ENCODE results near the gene MPZL3. TPM values are rescaled to one million over a fixed set of nuclear protein-coding genes. Genes with fewer than 3 reads are reported as not detected.

Gene MPZL3
- total and polyA plus RNA-seq, 12 donors = 1.7 to 4.2 (median 2.4) TPM

DNA sequence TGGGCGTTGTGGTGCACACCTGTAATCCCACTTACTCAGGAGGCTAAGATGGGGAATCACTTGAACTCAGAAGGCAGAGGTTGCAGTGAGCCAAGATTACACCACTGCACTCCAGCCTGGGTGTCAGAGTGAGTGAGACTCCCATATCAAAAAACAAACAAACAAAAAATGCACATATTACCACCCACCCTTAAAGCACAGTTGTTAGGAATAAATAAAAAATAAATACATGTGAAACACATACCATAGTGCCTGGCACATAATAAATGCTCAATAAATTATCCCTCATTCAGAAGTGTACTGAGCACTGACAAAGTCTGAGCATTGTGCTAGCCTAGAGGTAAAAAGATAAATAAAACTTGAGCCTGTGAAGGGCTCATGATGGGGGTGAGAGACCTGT lies 18.3 kb downstream of the MPZL3 start:
- ATAC-seq (no peak), DNase-seq (no peak)
- Histone ChIP-seq H3K27me3 (no peaks in the 10 kb centered on the region), H3K36me3 (peaks cover 0 to 26% (median 0%) of the 10 kb centered on the region in 9 donors), H3K4me1 (peaks cover 0 to 49% (median 2%) of the 10 kb centered on the region in 9 donors), H3K9me3 (no peaks in the 10 kb centered on the region), H3K4me3 (no peak overlapping the region), H3K27ac (no peak overlapping the region)
- 87 to 96% methylated on average over 1 of the region's 1 CpG for WGBS, 2 donors
- intact Hi-C loops (cut with DNase I) = no loop called here
- TF ChIP-seq, protein P1, sequence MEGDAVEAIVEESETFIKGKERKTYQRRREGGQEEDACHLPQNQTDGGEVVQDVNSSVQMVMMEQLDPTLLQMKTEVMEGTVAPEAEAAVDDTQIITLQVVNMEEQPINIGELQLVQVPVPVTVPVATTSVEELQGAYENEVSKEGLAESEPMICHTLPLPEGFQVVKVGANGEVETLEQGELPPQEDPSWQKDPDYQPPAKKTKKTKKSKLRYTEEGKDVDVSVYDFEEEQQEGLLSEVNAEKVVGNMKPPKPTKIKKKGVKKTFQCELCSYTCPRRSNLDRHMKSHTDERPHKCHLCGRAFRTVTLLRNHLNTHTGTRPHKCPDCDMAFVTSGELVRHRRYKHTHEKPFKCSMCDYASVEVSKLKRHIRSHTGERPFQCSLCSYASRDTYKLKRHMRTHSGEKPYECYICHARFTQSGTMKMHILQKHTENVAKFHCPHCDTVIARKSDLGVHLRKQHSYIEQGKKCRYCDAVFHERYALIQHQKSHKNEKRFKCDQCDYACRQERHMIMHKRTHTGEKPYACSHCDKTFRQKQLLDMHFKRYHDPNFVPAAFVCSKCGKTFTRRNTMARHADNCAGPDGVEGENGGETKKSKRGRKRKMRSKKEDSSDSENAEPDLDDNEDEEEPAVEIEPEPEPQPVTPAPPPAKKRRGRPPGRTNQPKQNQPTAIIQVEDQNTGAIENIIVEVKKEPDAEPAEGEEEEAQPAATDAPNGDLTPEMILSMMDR (IDR thresholded peaks at IDR 0.05) = no peak

GRCh38 chr11:118233377-118233776 lies 18.8 kb downstream of the MPZL3 start:
- no peaks in the 10 kb centered on the region for H3K9me3 ChIP-seq
- TF ChIP-seq, protein P1 (IDR thresholded peaks at IDR 0.05) = no peak
- 89 to 96% methylated on average over 5 of the region's 5 CpGs for WGBS, 2 donors

GRCh38 chr11:118232659-118233058 lies 19.5 kb downstream of the MPZL3 start:
- no peaks in the 10 kb centered on the region for H3K9me3 ChIP-seq
- peaks cover 0 to 26% (median 0%) of the 10 kb centered on the region in 9 donors for H3K36me3 ChIP-seq
- ATAC-seq (no peak), DNase-seq (no peak)
- H3K27ac ChIP-seq = no peak overlapping the region
- no peak overlapping the region for H3K4me3 ChIP-seq
- H3K27me3 ChIP-seq = no peaks in the 10 kb centered on the region
- peaks cover 0 to 49% (median 0%) of the 10 kb centered on the region in 9 donors for H3K4me1 ChIP-seq
- 77 to 96% methylated on average over 1 of the region's 1 CpG for WGBS, 2 donors
- intact Hi-C loops (cut with DNase I) = no loop called here
- TF ChIP-seq, protein P1 (IDR thresholded peaks at IDR 0.05) = no peak

More at GRCh38 chr11:118233377-118233776, 18.8 kb downstream of the MPZL3 start:
- ATAC-seq (no peak), DNase-seq (no peak)
- Histone ChIP-seq H3K27ac (no peak overlapping the region), H3K27me3 (no peaks in the 10 kb centered on the region), H3K4me3 (no peak overlapping the region), H3K36me3 (peaks cover 0 to 26% (median 0%) of the 10 kb centered on the region in 9 donors), H3K4me1 (peaks cover 0 to 49% (median 0%) of the 10 kb centered on the region in 9 donors)
- intact Hi-C loops (cut with DNase I) = no loop called here

DNA sequence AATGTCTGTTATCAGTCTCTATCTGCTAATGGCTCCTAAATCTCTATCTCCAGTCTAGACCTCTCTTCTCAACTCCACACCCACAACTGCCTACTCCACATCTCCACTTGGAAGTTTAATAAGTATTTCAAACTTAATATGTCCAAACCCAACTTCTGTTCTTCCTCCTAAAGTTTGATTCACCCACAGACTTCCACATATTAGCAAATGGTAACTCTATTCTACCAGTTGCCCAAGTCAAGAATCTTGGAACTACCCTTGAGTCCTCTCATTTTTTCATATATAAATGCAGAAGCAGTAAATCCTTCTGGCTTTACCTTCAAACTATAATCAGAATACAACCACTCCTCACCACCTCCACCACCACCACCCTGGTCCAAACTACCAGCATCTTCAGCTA lies 20.7 kb downstream of the MPZL3 start:
- ATAC-seq (no peak), DNase-seq (no peak)
- Histone ChIP-seq H3K9me3 (no peaks in the 10 kb centered on the region), H3K4me3 (no peak overlapping the region), H3K36me3 (peaks cover 0 to 29% (median 0%) of the 10 kb centered on the region in 9 donors), H3K27ac (peak overlapping the region in 1 of 10 donors; percentile 85), H3K4me1 (peaks cover 0 to 54% (median 0%) of the 10 kb centered on the region in 9 donors), H3K27me3 (no peaks in the 10 kb centered on the region)
- intact Hi-C loops (cut with DNase I) = no loop called here
- TF ChIP-seq, protein P1 (IDR thresholded peaks at IDR 0.05) = no peak
